Measurements from ENCODE around the gene VSIG8.
"Not testable (repeated sequence)": the region's sequence is repeated elsewhere in the genome, so short reads cannot be mapped to it uniquely, and the experiment has no call there.

VSIG8 gene, protein sequence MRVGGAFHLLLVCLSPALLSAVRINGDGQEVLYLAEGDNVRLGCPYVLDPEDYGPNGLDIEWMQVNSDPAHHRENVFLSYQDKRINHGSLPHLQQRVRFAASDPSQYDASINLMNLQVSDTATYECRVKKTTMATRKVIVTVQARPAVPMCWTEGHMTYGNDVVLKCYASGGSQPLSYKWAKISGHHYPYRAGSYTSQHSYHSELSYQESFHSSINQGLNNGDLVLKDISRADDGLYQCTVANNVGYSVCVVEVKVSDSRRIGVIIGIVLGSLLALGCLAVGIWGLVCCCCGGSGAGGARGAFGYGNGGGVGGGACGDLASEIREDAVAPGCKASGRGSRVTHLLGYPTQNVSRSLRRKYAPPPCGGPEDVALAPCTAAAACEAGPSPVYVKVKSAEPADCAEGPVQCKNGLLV

DNA sequence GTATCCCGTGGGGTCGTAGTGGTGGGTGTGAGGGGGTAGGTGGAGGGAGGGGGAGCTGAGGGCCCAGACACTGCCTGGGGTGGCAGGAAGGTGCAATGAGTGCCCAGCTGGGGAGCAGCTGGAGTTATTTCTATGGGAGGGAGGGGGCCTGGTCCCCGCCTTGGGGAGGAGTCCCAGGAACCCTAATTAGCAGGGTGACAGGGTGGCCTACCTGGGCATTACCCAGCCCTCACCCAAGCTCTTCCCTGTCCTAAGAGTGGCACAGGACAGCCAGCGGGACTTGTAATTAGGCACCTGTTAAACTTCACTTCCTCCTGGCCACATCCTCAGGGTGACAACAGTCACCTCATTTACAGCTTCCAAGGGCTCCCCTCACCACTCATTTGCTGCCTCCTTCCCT, at the start of gene VSIG8:
Gene VSIG8, minus strand, starts transcription at position 101 of the 400 bp plus-strand sequence. CDS start 136 bp downstream, outside the sequence.
- H3K36me3 ChIP-seq (ENCODE audit: control insufficient read depth in 2 of 2, insufficient read depth in 2 of 2, low read length in 2 of 2): peaks cover 0 to 3% of the 10 kb centered on the region in 2 donors
- no peak within 1 kb of the TSS for H3K9ac ChIP-seq (ENCODE audit: low read length in 2 of 2)

DNA sequence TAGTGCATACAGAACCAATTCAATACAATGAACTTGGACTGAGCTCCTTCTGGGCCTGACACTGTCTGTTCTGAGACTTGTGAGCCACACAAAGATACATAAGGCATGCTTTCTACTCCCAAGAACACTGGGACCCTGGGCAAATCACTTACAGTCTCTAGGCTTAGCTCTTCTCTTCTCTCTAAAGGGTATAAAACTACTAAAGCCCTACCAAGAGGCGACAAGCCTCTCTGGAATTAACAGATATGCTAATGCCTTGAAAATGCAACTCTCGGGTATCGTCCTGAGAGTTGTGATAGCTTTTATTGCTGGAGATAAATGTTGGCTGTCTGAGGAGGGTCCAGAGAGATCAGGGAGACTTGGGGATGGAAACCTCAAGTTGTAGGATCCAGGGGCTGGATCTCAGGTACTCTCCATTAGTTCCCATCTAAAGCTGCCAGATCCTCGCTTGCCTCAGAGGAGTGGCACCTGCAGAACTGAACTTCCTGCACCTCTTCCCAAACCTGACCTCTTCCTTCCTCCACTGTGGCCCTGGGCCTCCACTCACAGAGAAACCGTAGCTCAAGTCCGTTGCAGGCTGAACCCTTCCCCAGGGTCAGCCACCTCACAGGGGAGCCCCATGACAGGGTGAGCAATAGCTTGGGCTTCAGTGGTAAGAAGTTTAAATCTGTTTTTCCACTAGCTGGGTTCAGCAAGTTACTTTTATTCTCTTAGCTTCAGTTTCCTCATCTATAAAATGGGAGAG, 49.0 kb upstream of the VSIG8 start:
- no peak overlapping the region for H3K27ac ChIP-seq (ENCODE audit: low read length)
- H3K4me3 ChIP-seq (ENCODE audit: low read length in 2 of 2): no peak overlapping the region
- no peak overlapping the region for H3K9ac ChIP-seq (ENCODE audit: low read length in 2 of 2)
- peaks cover 11% of the 10 kb centered on the region for H3K4me1 ChIP-seq (ENCODE audit: control insufficient read depth, insufficient read depth, low read length)
- H3K9me3 ChIP-seq (ENCODE audit: control insufficient read depth in 2 of 2, low read length in 2 of 2): no peaks in the 10 kb centered on the region
- H3K36me3 ChIP-seq (ENCODE audit: control insufficient read depth in 2 of 2, insufficient read depth in 2 of 2, low read length in 2 of 2): no peaks in the 10 kb centered on the region
- H3K27me3 ChIP-seq (ENCODE audit: control insufficient read depth in 1 of 2, insufficient read depth in 2 of 2, low read length in 2 of 2): no peaks in the 10 kb centered on the region

More for the DNA sequence above, at the start of gene VSIG8:
- no peaks in the 10 kb centered on the region for H3K9me3 ChIP-seq (ENCODE audit: control insufficient read depth in 2 of 2, low read length in 2 of 2)
- no peak within 1 kb of the TSS for H3K27ac ChIP-seq (ENCODE audit: low read length)
- H3K4me3 ChIP-seq (ENCODE audit: low read length in 2 of 2): no peak within 1 kb of the TSS
- no peaks in the 10 kb centered on the region for H3K27me3 ChIP-seq (ENCODE audit: control insufficient read depth in 1 of 2, insufficient read depth in 2 of 2, low read length in 2 of 2)
- H3K4me1 ChIP-seq (ENCODE audit: control insufficient read depth, insufficient read depth, low read length): peaks cover 4% of the 10 kb centered on the region

DNA sequence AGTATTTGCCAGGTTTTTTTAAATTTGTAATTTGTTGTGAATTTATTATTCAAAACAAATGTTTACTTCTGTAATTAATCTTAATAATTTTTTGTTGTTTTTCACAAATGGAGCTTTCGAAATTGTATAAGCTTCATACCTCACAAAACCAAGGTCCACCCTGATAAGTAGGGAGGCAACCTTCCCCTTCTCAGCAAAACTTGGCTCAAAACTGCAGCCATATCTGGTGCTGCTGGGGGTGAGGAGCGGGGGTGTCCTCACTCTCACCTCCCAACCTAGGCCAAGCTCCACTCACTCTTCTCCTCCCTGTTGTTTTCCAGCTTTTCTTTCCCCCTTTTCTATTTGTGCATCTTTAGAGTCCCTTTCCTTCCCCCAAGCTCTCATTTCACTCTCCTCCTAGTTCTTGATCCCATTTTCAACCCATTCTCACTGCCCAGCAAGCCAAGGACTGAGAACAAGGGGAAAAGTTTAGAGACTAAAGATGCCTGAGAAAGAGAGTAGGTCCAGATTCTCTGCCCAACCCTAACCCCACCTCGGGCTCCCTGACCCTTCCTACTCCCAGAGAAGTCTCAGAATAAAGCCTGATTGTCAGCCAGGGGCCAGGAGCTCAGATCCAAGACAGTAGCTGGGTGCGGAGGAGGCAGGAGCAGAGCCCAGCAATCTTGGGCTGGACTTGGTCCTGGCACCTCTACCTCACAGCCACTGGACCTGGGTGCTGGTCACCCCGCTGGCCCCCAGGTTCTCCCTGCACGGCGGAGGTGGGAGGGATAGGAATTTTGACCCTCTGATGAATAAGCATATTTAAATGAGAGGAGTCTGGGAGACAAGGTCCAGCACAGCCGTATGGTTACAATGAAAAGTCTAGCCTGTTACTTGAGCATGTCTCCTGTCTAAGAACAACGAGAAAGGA, 45.8 kb upstream of the VSIG8 start:
- Histone ChIP-seq H3K27ac (ENCODE audit: low read length) (no peak overlapping the region), H3K9ac (ENCODE audit: low read length in 2 of 2) (no peak overlapping the region), H3K4me1 (ENCODE audit: control insufficient read depth, insufficient read depth, low read length) (peaks cover 2% of the 10 kb centered on the region), H3K36me3 (ENCODE audit: control insufficient read depth in 2 of 2, insufficient read depth in 2 of 2, low read length in 2 of 2) (no peaks in the 10 kb centered on the region), H3K4me3 (ENCODE audit: low read length in 2 of 2) (no peak overlapping the region), H3K9me3 (ENCODE audit: control insufficient read depth in 2 of 2, low read length in 2 of 2) (no peaks in the 10 kb centered on the region), H3K27me3 (ENCODE audit: control insufficient read depth in 1 of 2, insufficient read depth in 2 of 2, low read length in 2 of 2) (no peaks in the 10 kb centered on the region)

DNA sequence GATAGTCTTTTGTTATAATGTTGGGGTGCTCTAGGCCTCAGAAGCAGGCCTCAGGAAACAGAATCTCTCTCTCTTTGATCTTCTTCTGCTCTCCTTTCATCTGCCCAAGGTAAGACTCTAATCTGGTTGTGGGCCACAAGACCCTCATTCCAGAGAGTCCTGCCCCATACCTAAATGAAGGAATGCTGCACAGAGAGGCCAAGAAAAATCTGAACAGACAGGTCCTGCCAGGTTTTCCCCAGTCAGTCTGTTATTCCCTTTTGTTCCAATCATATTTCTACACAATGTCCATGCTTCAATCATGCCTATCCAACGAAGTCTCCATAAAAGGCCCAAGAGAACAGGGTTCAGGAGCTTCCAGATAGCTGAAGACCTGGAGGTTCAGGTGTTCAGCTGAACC, 44.5 kb upstream of the VSIG8 start:
- no peaks in the 10 kb centered on the region for H3K9me3 ChIP-seq (ENCODE audit: control insufficient read depth in 2 of 2, low read length in 2 of 2)
- no peaks in the 10 kb centered on the region for H3K27me3 ChIP-seq (ENCODE audit: control insufficient read depth in 1 of 2, insufficient read depth in 2 of 2, low read length in 2 of 2)
- H3K4me1 ChIP-seq (ENCODE audit: control insufficient read depth, insufficient read depth, low read length): peaks cover 2% of the 10 kb centered on the region
- H3K36me3 ChIP-seq (ENCODE audit: control insufficient read depth in 2 of 2, insufficient read depth in 2 of 2, low read length in 2 of 2): no peaks in the 10 kb centered on the region
- H3K9ac ChIP-seq (ENCODE audit: low read length in 2 of 2): no peak overlapping the region
- H3K4me3 ChIP-seq (ENCODE audit: low read length in 2 of 2): no peak overlapping the region
- H3K27ac ChIP-seq (ENCODE audit: low read length): no peak overlapping the region

DNA sequence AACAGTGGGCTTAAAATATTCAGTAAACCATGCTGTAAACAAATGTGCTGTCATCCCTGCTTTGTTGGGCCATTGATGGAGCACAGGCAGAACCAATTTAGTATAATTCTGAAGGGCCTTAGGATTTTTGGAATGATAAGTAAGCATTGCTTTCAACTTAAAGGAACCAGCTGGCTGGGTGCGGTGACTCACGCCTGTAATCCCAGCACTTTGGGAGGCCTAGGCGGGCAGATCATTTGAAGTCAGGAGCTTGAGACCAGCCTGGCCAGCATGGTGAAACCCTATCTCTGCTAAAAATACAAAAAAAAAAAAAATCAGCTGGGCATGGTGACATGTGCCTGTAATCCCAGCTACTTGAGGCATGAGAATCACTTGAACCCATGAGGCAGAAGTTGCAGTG, 41.6 kb upstream of the VSIG8 start:
- H3K36me3 ChIP-seq (ENCODE audit: control insufficient read depth in 2 of 2, insufficient read depth in 2 of 2, low read length in 2 of 2); H3K27ac ChIP-seq (ENCODE audit: low read length); H3K4me1 ChIP-seq (ENCODE audit: control insufficient read depth, insufficient read depth, low read length); H3K4me3 ChIP-seq (ENCODE audit: low read length in 2 of 2); H3K9me3 ChIP-seq (ENCODE audit: control insufficient read depth in 2 of 2, low read length in 2 of 2); H3K27me3 ChIP-seq (ENCODE audit: control insufficient read depth in 1 of 2, insufficient read depth in 2 of 2, low read length in 2 of 2); H3K9ac ChIP-seq (ENCODE audit: low read length in 2 of 2): not testable (repeated sequence)

DNA sequence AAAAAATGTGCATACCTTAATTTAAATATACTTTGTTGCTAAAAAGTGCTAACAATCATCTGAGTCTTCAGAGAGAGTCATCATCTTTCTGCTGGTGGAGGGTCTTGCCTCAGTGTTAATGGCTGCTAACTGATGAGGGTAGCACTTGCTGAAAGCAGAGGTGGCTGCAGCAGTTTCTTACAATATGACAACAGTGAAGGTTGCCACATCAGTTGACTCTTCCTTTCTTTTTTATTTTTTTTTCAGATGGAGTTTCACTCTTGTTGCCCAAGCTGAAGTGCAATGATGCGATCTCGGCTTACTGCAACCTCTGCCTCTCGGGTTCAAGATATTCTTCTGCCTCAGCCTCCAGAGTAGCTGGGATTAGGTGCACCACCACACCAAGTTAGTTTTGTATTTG, 40.1 kb upstream of the VSIG8 start:
- Histone ChIP-seq H3K4me1 (ENCODE audit: control insufficient read depth, insufficient read depth, low read length) (peaks cover 8% of the 10 kb centered on the region), H3K27ac (ENCODE audit: low read length) (no peak overlapping the region), H3K9ac (ENCODE audit: low read length in 2 of 2) (no peak overlapping the region), H3K27me3 (ENCODE audit: control insufficient read depth in 1 of 2, insufficient read depth in 2 of 2, low read length in 2 of 2) (no peaks in the 10 kb centered on the region), H3K9me3 (ENCODE audit: control insufficient read depth in 2 of 2, low read length in 2 of 2) (no peaks in the 10 kb centered on the region), H3K36me3 (ENCODE audit: control insufficient read depth in 2 of 2, insufficient read depth in 2 of 2, low read length in 2 of 2) (no peaks in the 10 kb centered on the region), H3K4me3 (ENCODE audit: low read length in 2 of 2) (no peak overlapping the region)

DNA sequence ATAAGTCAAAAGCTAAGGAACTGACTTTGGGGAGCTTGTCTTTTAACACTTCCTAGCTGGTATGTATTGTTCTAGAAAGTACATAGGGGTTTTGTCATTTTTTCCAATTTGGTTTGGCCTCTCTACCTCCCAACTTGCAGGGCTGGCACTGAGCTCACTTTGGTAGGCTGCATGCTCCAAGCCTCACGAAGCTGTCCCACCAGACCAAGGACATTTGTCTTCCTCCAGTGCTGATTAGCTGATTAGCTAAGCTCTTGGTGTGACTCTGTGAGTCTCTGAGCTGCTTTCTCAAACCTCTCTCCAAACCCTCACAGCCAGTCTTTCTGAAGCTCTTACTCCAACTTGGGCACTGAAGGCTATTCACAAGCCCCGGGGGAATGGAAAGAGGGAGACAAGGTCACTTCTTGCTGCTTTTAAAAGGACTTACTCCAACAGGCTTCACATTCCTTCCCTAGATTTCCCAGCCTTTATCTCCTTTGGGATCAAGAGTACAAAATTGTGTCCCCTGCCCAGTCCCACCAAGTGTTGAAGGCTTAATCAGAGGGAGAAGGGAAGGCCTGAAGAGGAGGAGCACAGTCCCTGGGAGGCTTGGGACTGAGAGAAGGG, 38.4 kb upstream of the VSIG8 start:
- Histone ChIP-seq H3K27ac (ENCODE audit: low read length) (no peak overlapping the region), H3K36me3 (ENCODE audit: control insufficient read depth in 2 of 2, insufficient read depth in 2 of 2, low read length in 2 of 2) (no peaks in the 10 kb centered on the region), H3K4me1 (ENCODE audit: control insufficient read depth, insufficient read depth, low read length) (peaks cover 8% of the 10 kb centered on the region), H3K27me3 (ENCODE audit: control insufficient read depth in 1 of 2, insufficient read depth in 2 of 2, low read length in 2 of 2) (no peaks in the 10 kb centered on the region), H3K9ac (ENCODE audit: low read length in 2 of 2) (no peak overlapping the region), H3K4me3 (ENCODE audit: low read length in 2 of 2) (no peak overlapping the region), H3K9me3 (ENCODE audit: control insufficient read depth in 2 of 2, low read length in 2 of 2) (no peaks in the 10 kb centered on the region)

DNA sequence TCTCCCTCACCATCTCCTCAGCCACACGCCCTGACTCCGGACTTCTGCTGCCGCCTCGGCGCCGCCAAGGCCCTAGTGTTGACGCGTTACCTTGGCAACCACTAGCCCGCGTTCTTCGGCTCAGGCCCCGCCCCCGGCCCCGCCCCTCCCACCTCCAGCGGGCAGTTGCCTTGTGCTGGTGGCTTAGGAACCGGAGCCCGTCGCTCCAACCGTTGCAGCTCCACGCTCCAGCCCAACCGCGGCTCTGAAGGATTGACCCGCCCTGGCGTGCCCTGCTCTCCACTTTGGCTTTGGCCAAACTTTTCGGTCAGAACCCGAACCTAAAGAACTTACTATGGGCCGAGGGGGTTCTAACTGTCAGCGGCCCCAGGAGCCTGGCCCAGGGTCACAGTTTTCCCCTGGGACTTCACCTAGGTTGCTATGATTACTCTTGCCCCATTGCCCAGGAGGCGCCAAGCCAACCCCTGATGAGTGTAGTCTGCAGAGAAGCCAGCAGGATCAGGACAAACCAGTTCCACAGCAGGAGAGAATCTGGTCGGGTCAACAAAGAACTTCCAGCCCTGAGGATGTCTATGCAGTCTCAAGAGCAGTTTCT, 37.7 kb upstream of the VSIG8 start, which contains the start of gene CFAP45:
Gene CFAP45, minus strand, starts transcription at position 80 of the 595 bp plus-strand sequence. Its CDS starts 67 bp downstream, at position 13.
- Histone ChIP-seq H3K27me3 (ENCODE audit: control insufficient read depth in 1 of 2, insufficient read depth in 2 of 2, low read length in 2 of 2) (no peaks in the 10 kb centered on the region), H3K9ac (ENCODE audit: low read length in 2 of 2) (no peak within 1 kb of the TSS), H3K36me3 (ENCODE audit: control insufficient read depth in 2 of 2, insufficient read depth in 2 of 2, low read length in 2 of 2) (no peaks in the 10 kb centered on the region), H3K9me3 (ENCODE audit: control insufficient read depth in 2 of 2, low read length in 2 of 2) (no peaks in the 10 kb centered on the region), H3K4me1 (ENCODE audit: control insufficient read depth, insufficient read depth, low read length) (peaks cover 8% of the 10 kb centered on the region), H3K4me3 (ENCODE audit: low read length in 2 of 2) (no peak within 1 kb of the TSS), H3K27ac (ENCODE audit: low read length) (no peak within 1 kb of the TSS)

DNA sequence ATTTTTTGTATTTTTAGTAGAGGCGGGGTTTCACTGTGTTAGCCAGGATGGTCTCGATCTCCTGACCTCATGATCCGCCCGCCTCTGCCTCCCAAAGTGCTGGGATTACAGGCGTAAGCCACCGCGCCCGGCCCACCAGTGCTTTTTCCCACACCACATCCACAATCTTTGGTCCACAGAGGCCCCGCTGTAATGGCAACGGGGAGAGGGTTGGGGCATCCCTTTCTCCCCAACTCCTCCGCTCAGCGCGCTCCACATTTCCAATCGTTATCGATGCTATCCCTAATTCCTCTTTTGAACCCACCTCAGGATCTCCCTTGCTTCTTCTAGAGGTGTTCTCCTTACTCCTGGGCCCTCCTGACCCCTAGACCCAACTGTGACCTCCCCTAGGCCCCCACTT, 37.2 kb upstream of the VSIG8 start:
- not testable (repeated sequence) for H3K9ac ChIP-seq (ENCODE audit: low read length in 2 of 2); H3K27ac ChIP-seq (ENCODE audit: low read length); H3K36me3 ChIP-seq (ENCODE audit: control insufficient read depth in 2 of 2, insufficient read depth in 2 of 2, low read length in 2 of 2); H3K4me1 ChIP-seq (ENCODE audit: control insufficient read depth, insufficient read depth, low read length); H3K4me3 ChIP-seq (ENCODE audit: low read length in 2 of 2); H3K27me3 ChIP-seq (ENCODE audit: control insufficient read depth in 1 of 2, insufficient read depth in 2 of 2, low read length in 2 of 2); H3K9me3 ChIP-seq (ENCODE audit: control insufficient read depth in 2 of 2, low read length in 2 of 2)

DNA sequence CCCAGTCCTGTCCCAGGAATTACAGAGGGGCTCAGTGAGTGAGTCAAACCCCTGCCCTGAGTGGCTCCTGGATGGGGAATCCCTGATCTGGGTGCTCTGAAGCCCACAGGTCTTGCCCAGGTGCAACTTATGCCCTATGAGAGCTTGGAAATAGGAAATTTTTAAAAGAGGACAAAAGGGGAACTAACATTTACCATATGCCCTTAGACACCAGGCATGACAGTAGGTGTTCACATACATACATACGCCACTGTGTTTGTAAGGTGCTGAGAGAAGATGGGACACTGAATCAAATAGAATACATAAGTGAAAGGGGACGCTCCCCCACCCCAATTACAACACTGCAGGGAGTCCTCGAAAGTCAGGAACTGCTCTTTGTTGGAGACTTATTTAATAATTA, 36.1 kb upstream of the VSIG8 start:
- no peaks in the 10 kb centered on the region for H3K36me3 ChIP-seq (ENCODE audit: control insufficient read depth in 2 of 2, insufficient read depth in 2 of 2, low read length in 2 of 2)
- no peaks in the 10 kb centered on the region for H3K27me3 ChIP-seq (ENCODE audit: control insufficient read depth in 1 of 2, insufficient read depth in 2 of 2, low read length in 2 of 2)
- H3K4me1 ChIP-seq (ENCODE audit: control insufficient read depth, insufficient read depth, low read length): peaks cover 8% of the 10 kb centered on the region
- H3K9ac ChIP-seq (ENCODE audit: low read length in 2 of 2): no peak overlapping the region
- H3K4me3 ChIP-seq (ENCODE audit: low read length in 2 of 2): no peak overlapping the region
- H3K9me3 ChIP-seq (ENCODE audit: control insufficient read depth in 2 of 2, low read length in 2 of 2): no peaks in the 10 kb centered on the region
- no peak overlapping the region for H3K27ac ChIP-seq (ENCODE audit: low read length)

Data from stomach smooth muscle (tissue), 2 donors.